ENCODE data around the gene SIGLEC6.
"Not testable (repeated sequence)": the region's sequence is repeated elsewhere in the genome, so short reads cannot be mapped to it uniquely, and the experiment has no call there.

Gene SIGLEC6

GRCh38 chr19:51509823-51510660 lies 21.4 kb downstream of the SIGLEC6 start:
- Mint-ChIP-seq H3K9me3 (peaks cover 8% of the 10 kb centered on the region), H3K27me3 (no peaks in the 10 kb centered on the region), H3K4me1 (ENCODE audit: low read depth) (peaks cover 63% of the 10 kb centered on the region), H3K4me3 (no peak overlapping the region), H3K27ac (peak overlapping the region; percentile 65), H3K36me3 (ENCODE audit: low read depth) (peaks cover 3% of the 10 kb centered on the region)
- intact Hi-C loops (cut with micrococcal nuclease): no loop called here

- Mint-ChIP-seq H3K9me3 (peaks cover 27% of the 10 kb centered on the region), H3K4me1 (ENCODE audit: low read depth) (peaks cover 79% of the 10 kb centered on the region), H3K4me3 (no peak overlapping the region), H3K27me3 (no peaks in the 10 kb centered on the region), H3K27ac (peak overlapping the region; percentile 91), H3K36me3 (ENCODE audit: low read depth) (peaks cover 22% of the 10 kb centered on the region)
- intact Hi-C loops (cut with micrococcal nuclease): no loop called here
These were observed 23.3 kb downstream of the SIGLEC6 start for GRCh38 chr19:51508059-51508733.

- H3K4me3 Mint-ChIP-seq: no peak overlapping the region
These were observed 23.8 kb downstream of the SIGLEC6 start for GRCh38 chr19:51507640-51508058.

GRCh38 chr19:51507192-51507591 lies 24.3 kb downstream of the SIGLEC6 start:
- Mint-ChIP-seq H3K27me3 (no peaks in the 10 kb centered on the region), H3K4me3 (no peak overlapping the region), H3K9me3 (peaks cover 28% of the 10 kb centered on the region), H3K27ac (peak overlapping the region; percentile 91), H3K4me1 (ENCODE audit: low read depth) (peaks cover 89% of the 10 kb centered on the region), H3K36me3 (ENCODE audit: low read depth) (peaks cover 23% of the 10 kb centered on the region)
- intact Hi-C loops (cut with micrococcal nuclease): no loop called here

More at GRCh38 chr19:51507640-51508058, 23.8 kb downstream of the SIGLEC6 start:
- Mint-ChIP-seq H3K4me1 (ENCODE audit: low read depth) (peaks cover 85% of the 10 kb centered on the region), H3K27ac (peak overlapping the region; percentile 91), H3K27me3 (no peaks in the 10 kb centered on the region), H3K36me3 (ENCODE audit: low read depth) (peaks cover 23% of the 10 kb centered on the region), H3K9me3 (peaks cover 28% of the 10 kb centered on the region)
- intact Hi-C loops (cut with micrococcal nuclease): no loop called here

GRCh38 chr19:51505904-51506303 lies 25.6 kb downstream of the SIGLEC6 start:
- peaks cover 23% of the 10 kb centered on the region for H3K36me3 Mint-ChIP-seq (ENCODE audit: low read depth)
- H3K4me3 Mint-ChIP-seq: no peak overlapping the region
- intact Hi-C loops (cut with micrococcal nuclease): no loop called here
- H3K27ac Mint-ChIP-seq: no peak overlapping the region
- H3K4me1 Mint-ChIP-seq (ENCODE audit: low read depth): peaks cover 97% of the 10 kb centered on the region
- H3K9me3 Mint-ChIP-seq: peaks cover 28% of the 10 kb centered on the region
- no peaks in the 10 kb centered on the region for H3K27me3 Mint-ChIP-seq

GRCh38 chr19:51503896-51504295 lies 27.6 kb downstream of the SIGLEC6 start:
- Mint-ChIP-seq H3K27ac (peak overlapping the region; percentile 58), H3K9me3 (peaks cover 28% of the 10 kb centered on the region), H3K4me1 (ENCODE audit: low read depth) (peaks cover 97% of the 10 kb centered on the region), H3K4me3 (no peak overlapping the region), H3K36me3 (ENCODE audit: low read depth) (peaks cover 23% of the 10 kb centered on the region), H3K27me3 (peaks cover 6% of the 10 kb centered on the region)
- intact Hi-C loops (cut with micrococcal nuclease): no loop called here

- Mint-ChIP-seq H3K27me3 (peaks cover 7% of the 10 kb centered on the region), H3K9me3 (peaks cover 28% of the 10 kb centered on the region), H3K4me3 (no peak overlapping the region), H3K36me3 (ENCODE audit: low read depth) (peaks cover 23% of the 10 kb centered on the region), H3K4me1 (ENCODE audit: low read depth) (peaks cover 91% of the 10 kb centered on the region), H3K27ac (peak overlapping the region; percentile 58)
- intact Hi-C loops (cut with micrococcal nuclease): no loop called here
These were observed 28.1 kb downstream of the SIGLEC6 start for GRCh38 chr19:51503286-51503817.

GRCh38 chr19:51501594-51502263 lies 29.7 kb downstream of the SIGLEC6 start, which contains the start of gene SIGLEC12:
SIGLEC12 (minus strand) TSS chr19:51501800; CDS start chr19:51501733, 67 bp downstream.
- Mint-ChIP-seq H3K9me3 (peaks cover 28% of the 10 kb centered on the region), H3K36me3 (ENCODE audit: low read depth) (peaks cover 23% of the 10 kb centered on the region), H3K4me1 (ENCODE audit: low read depth) (peaks cover 84% of the 10 kb centered on the region), H3K27ac (peak within 1 kb of the TSS; percentile 62), H3K4me3 (peak within 1 kb of the TSS; percentile 45), H3K27me3 (peaks cover 12% of the 10 kb centered on the region)
- intact Hi-C loops (cut with micrococcal nuclease): no loop called here

GRCh38 chr19:51500931-51501330 lies 30.5 kb downstream of the SIGLEC6 start:
- Mint-ChIP-seq H3K9me3 (peaks cover 28% of the 10 kb centered on the region), H3K4me1 (ENCODE audit: low read depth) (peaks cover 81% of the 10 kb centered on the region), H3K36me3 (ENCODE audit: low read depth) (peaks cover 23% of the 10 kb centered on the region), H3K4me3 (peak overlapping the region; percentile 20), H3K27me3 (peaks cover 12% of the 10 kb centered on the region), H3K27ac (peak overlapping the region; percentile 62)
- intact Hi-C loops (cut with micrococcal nuclease): not testable (repeated sequence)

- no peaks in the 10 kb centered on the region for H3K36me3 Mint-ChIP-seq (ENCODE audit: low read depth)
- H3K4me1 Mint-ChIP-seq (ENCODE audit: low read depth): peaks cover 70% of the 10 kb centered on the region
- intact Hi-C loops (cut with micrococcal nuclease): no loop called here
- H3K27me3 Mint-ChIP-seq: peaks cover 12% of the 10 kb centered on the region
- no peak overlapping the region for H3K4me3 Mint-ChIP-seq
- H3K9me3 Mint-ChIP-seq: peaks cover 9% of the 10 kb centered on the region
- no peak overlapping the region for H3K27ac Mint-ChIP-seq
These were observed 33.8 kb downstream of the SIGLEC6 start for GRCh38 chr19:51497666-51498065.

- peaks cover 46% of the 10 kb centered on the region for H3K4me1 Mint-ChIP-seq (ENCODE audit: low read depth)
- peak overlapping the region; percentile 52 for H3K27ac Mint-ChIP-seq
- peaks cover 6% of the 10 kb centered on the region for H3K27me3 Mint-ChIP-seq
- H3K9me3 Mint-ChIP-seq: peaks cover 9% of the 10 kb centered on the region
- H3K4me3 Mint-ChIP-seq: no peak overlapping the region
- intact Hi-C loops (cut with micrococcal nuclease): no loop called here
- no peaks in the 10 kb centered on the region for H3K36me3 Mint-ChIP-seq (ENCODE audit: low read depth)
These were observed 37.7 kb downstream of the SIGLEC6 start for GRCh38 chr19:51493776-51494175.

- intact Hi-C loops (cut with micrococcal nuclease): no loop called here
- Mint-ChIP-seq H3K4me3 (no peak overlapping the region), H3K27ac (no peak overlapping the region), H3K36me3 (ENCODE audit: low read depth) (no peaks in the 10 kb centered on the region), H3K4me1 (ENCODE audit: low read depth) (peaks cover 36% of the 10 kb centered on the region), H3K27me3 (no peaks in the 10 kb centered on the region), H3K9me3 (peaks cover 9% of the 10 kb centered on the region)
These were observed 39.9 kb downstream of the SIGLEC6 start for GRCh38 chr19:51491586-51491985.

GRCh38 chr19:51490676-51491075 lies 40.8 kb downstream of the SIGLEC6 start:
- Mint-ChIP-seq H3K4me3 (no peak overlapping the region), H3K9me3 (peaks cover 9% of the 10 kb centered on the region), H3K36me3 (ENCODE audit: low read depth) (no peaks in the 10 kb centered on the region), H3K4me1 (ENCODE audit: low read depth) (peaks cover 36% of the 10 kb centered on the region), H3K27me3 (peaks cover 5% of the 10 kb centered on the region), H3K27ac (no peak overlapping the region)
- intact Hi-C loops (cut with micrococcal nuclease): no loop called here
